GM21723 (cell line): Measurements from ENCODE around the gene SMIM32.
A peak's percentile ranks its signal among the peaks of the same experiment; 100 is the strongest.

Experiments used
- ATAC-seq: cut with Tn5 transposase; IDR thresholded peaks from one replicate; pipeline ENCODE4 v1.9.1; 2021; ENCODE audit warnings: mild to moderate bottlenecking, moderate library complexity; ENCODE audit not compliant: unreplicated experiment

The SMIM32 gene

DNA sequence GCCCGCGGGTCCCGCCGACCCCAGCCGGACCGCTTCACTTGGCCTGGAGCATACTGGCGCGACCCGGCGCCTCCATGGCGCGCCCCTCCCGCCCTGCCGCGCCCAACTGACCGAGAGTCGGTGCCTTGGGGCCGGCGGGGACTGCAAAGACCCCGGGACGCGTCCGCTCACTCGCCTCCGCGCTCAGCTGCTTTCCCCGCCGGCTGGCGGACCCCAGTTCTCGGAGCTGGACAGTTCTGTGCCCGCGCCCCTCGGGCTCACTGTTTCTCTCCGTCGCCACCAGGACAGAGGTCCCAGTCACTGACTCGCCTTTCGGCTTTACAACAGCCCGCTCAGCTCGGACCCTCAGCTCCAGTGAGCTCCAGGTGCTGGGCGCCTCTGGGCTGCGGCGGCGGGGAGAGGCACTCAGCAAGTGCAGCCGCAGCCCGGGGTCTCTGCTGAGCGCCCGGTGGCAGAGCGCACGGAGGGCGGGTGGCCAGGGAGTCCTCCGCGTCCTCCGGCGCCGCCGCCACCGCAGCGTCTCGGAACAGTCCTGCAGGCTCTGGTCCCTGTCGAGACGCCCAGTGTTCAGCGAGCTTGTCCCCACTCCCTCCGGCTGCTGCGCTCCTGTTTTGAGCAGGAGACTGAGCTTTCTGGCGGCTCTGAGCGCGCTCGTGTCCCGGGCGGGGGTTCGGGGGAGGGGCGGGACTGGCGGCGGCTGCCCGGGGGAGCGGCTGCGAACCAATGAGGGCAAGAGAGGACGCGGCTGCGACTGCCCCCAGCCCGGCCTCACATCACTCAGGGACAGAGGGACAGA lies at the start of gene SMIM32:
Gene SMIM32 (minus strand): TSS at position 637 of the 796 bp plus-strand sequence. CDS start 638 bp downstream, outside the sequence.
- ATAC-seq, result no peak

DNA sequence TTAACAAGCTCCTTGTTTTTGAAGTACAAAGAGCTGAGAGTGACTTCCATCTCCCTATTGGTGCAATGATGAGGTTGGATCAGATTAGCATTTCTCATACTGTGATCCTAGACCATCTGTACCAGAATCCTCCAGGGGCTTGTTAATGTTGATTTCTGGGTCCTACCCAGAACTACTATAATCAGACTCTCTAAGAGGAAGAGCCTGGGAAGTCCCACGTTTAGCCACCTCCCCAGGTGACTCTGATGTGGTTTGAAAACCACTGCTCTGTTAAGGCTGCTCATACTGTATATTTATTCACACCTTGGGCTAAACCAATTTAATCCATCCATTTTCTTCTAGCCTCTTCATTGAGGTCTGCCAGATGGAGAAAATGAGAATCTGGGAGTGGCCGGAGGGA lies 49.6 kb upstream of the SMIM32 start:
- ATAC-seq, result peak; percentile 75

DNA sequence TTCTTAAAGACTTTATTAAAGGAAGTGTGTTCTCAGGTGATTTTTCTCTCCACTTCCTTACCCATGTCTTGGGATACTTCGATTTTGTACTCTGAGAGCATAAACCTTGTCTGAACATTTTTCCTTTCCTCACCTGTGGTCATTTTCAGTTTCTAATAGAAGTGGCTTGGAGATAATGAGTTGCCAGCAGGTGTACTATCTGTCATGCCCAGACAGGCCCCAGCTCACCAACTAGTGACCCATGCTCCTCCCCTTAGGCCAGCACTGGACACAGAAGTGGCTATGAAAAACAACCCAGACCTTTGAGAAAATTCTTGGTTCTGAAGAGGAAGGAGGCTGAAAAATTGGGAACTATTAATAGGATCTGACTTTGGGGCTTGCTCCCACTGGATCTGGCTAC lies 49.2 kb upstream of the SMIM32 start:
- peak; percentile 50 for ATAC-seq

DNA sequence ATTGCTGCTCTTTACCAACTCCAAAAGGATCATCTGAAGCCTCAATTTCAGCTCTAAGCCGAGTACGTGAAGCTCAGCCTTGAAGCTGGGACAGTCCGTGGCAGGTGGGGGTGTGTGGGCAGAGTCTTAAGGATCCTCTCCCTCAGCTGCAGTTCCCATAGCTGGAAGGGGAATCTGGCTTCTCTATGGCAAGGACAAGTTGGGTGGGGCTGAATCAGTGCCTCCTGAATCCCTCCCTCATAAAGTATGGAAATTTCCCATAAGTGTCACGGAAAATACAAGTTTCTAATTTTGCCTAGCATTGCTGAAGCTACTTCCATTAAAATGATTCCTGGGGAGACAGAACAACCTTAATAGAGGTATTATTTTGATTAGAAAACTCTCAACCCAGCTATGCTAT lies 47.9 kb upstream of the SMIM32 start:
- no peak for ATAC-seq

DNA sequence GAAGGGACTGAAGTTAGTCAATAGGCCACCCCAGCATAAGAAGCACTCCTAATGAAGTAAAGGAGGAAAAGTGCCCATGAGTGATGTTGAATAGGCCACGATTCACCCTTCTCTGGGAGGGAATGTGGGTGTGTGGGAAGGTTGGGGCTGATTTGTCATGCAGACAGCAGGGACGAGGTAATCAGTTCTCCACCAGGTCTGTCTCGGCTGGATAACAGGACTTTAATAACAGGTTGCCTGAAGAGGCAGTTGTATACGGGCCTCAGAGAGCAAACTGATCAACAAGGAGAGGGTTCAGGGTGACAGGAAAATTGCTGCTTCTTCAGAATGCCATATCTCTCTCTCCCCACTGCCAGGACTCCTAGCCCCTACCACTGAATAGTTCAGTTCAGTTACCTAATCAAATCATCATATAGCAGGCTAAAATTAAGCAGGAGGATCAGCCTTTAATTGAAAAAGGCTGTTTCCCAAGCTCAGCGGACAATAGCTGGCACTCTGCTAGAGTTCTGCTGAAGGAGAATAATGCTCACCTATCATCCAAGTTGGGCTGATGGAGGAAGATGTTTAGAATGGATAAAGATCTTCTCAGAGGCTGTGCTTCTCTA lies 43.6 kb upstream of the SMIM32 start:
- no peak for ATAC-seq

DNA sequence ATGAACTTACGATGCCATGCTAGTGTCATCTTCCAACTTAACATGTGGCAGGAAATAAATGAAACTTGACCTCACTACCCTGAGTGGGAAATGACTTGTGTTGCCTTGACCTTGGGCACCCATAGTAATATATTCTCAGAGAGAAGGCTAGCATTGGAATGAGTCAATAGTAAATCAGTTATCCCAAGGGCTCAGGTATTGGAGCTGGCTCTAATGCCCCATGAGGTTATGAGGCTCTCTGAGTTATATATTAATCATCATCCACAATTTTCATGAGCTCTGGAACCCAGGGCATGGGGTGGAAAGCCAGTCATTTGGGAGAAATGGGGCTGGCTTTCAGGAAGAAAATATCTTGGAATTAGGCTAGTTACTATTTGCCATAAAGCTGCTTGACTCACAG lies 42.4 kb upstream of the SMIM32 start:
- no peak for ATAC-seq

DNA sequence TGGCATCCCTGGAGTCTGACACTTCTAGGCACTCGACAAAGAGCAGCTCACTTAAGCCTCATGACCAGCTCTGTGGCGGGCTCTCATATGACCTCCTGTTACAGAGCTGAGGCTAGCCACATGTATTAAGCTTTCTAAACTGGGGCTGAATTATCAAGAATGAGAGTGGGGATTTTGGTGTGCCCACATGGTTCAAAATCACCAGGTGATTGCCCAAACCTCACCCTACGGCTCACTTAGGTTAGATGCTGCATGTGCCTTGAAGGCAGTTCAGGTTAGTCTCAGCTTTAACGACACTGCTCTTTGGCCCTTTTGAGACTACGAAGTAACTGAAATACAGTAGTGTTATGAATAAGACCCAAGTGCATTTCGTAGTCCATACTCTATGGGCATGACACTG lies 39.4 kb upstream of the SMIM32 start:
- peak; percentile 78 for ATAC-seq

DNA sequence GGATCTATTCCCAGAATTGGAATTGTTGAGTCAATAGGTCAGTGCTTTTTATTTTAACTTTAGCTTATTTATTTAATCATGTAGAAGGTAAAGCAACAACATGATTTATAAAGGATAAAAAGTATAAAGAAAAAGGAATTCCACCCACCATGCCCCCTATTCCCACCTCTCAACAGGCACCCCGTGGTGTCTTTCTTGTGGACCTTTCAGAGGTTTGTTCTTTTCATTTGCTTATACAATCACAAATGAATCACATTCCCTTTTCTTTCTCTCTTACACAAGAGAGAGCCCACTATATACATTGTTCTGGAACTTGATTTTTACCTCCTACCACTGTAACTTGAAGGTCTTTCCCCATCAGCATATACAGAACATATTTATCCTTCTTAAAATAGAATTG lies 37.2 kb upstream of the SMIM32 start:
- no peak for ATAC-seq

DNA sequence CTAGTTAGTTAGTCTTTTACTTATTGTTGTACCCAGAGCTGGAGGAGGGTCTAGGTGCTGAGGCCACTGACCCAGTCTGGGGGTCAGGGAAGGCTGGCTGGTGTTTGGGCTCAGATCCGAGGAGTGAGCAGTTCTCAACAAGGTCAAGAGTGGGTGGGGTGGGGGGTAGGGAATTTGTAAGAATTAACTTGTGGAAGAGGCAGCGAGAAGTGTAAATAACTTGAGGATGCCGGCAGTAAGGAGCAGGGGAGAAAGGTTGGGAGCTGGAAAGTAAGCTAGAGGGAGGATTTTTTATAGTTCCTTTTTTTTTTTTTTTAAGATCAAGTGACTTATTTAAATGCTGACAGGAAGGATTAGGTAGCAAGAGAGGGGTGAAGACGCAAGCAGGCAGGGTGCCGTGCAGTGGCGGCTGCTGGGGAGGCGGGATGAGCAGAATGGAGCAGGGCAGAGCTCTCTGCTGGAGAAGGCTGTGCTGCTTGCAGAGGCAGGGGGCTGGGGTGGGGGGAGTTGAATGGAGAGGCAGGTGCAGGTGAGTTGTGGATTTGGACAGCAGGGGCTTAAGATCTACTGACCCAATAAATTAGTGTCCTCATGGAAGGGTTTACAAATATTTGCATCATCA lies 35.3 kb upstream of the SMIM32 start:
- no peak for ATAC-seq

DNA sequence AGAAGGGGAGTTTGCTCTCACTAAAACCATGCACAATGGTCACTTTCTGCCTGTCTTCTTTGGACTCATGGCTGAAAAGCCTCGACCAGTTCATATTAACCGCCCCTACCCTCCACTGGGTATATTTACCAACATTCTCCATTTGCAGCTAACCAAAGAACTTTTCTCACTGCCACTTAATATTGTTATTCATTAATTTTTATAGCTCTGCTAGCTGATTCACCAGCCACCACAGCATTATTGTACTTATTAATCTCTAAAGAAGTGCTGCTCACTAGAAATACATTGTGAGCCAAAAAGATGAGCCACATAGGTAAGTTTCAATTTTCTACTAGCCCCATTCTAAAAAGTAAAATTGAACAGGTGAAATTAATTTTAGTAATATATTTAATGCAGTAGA lies 33.4 kb upstream of the SMIM32 start:
- no peak for ATAC-seq

DNA sequence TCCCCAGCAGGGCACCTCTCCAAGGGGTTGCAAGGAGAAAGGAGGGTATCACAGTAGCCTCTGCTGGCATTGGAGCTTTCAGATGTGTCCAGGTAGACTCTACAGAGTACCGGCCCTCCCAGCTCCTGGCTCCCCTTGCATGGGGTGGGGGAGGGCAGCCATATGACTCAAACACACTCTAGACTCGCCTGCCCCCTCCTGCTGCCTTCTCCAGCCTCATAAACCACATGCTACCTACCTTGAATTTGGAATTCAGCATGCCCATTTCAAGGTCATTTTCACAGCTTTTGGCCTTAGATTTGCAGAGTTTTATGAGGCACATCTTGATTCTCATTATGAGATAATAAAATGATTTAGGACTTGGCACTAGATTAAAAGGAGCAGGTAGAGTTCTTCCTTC lies 32.8 kb upstream of the SMIM32 start:
- no peak for ATAC-seq

DNA sequence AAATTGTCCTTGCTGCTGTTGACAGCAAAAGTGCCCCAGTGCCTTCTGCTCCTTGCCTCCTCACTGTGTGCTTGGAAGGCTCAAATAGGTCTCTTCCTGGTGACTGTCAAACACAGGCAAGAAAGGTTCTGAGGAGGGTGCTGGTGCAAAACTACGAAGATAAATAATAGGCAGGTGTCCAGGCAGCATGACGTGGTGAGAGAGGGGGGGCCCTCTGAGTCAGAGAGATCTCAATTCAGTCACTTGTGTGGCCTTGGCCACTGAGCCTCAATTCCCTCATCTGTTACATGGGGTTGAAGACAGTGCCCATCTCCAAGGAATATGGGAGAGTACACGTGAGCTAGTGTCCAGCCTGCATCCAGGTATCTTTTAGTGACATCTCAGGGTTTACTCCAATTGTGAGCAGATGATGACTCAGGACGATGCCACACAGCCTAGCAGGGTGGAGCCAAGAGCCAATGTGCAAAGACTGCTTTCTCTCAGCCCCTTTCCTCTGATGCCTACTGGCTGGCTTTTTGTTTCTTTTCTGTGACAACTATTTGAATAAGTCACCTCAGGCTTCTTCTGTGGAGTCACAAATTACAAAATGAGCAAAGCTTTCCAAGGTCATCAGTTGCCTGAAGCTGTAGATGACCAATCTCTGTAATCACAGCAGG lies 29.7 kb upstream of the SMIM32 start:
- ATAC-seq, result no peak

DNA sequence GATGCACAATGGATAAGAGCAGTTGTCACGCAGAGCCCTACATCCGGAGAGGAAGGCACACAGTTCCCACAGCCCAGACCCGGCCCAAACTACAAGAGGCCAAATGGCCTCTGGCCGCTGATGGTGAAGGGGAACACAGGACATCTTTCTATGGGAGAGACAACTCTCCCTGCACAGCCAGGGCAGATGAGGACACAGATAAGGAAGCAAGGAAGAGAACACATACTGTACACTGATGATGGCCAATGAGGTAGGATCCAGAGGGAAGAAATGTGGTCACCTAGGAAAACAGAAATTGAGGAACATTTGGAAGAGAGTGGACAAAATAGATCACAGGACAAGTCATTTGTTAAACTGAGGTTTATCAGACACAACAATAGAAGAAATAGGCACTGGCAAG lies 28.4 kb upstream of the SMIM32 start:
- no peak for ATAC-seq

DNA sequence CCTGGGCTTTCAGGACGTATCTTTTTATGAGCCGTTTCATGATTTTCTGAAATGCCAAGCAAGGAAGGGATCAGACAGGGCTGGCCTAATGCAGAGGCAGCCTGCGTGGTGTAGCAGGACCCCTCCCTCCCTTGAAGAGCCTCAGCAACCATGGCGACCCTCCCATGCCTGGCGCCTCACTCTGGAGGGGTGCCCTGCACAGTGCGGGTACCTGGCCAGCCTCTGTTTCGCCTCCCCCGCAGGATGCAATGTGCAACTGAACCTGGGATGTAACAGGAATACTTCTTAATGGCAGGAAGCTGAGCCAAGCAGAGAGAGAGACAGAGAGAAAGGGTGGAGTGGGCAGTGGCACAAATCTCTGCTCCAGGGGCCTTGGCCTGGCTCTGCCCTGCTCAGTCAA lies 23.3 kb upstream of the SMIM32 start:
- no peak for ATAC-seq

DNA sequence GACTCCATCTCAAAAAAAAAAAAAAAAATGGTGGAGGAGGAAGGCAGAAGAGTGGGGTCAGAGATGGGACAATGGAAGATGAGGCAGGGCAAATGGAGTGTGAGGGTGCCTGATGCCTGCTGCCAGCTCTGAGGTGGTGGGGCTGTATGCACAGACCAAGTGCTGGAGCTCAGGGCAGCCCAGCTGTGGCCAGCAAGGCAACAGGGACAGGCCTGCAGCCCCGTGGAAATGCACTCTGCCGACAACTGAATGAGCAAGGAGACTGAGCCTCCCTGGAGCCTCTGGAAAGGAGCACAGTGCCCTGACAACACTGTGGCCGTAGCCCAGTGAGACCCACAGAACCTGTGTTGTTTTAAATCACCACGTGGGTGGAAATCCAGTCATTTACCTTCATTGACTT lies 22.9 kb upstream of the SMIM32 start:
- ATAC-seq, result no peak

DNA sequence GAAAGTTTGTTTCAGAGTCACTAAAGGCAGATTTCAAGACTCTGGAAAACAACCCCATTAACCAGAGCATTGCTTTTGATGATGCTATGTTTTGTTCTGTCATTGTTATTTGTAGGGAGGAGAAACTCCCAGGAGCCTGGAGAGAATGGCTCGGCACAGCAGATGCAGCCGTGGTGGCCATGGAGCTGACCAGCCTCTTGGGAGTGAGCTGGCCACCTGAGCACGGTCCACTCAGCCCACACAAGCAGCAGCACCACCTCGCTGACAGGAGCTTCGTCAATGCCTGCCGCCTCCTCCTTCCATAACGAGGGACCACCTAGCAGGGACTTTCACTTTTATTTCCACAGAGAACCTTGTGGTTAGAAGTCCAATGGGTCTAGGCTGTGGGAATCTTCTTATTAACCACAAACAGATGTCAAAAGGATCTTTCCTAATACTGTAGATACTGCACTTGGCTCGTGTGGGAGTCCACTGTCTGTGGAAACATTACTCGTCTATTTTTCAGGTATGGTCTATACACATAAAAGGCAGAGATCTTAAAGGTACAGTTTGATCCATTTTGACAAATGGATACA lies 21.0 kb upstream of the SMIM32 start:
- no peak for ATAC-seq

DNA sequence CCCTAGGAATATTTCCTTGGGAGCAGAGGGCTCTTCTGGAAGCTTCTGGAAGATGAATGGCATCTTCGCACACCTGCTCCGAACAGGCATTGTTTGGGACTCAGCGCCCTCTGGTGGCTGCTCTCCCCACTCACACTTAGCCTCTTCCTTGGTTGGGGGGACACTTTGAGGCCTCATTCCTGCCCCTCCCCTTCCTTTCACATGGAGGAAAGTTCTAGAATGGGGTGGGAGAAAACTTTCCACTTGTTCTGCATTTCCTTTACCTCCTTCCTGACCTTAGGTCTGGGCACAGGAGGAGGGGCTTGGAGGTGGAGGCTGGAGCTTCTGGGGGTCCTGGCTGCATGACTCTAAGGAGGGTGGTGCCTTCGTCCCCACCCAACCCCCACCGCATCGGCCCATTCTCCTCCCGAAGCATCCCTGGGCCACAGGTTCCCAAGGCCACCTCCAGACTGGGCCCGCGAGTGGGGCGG lies 19.3 kb upstream of the SMIM32 start:
- peak; percentile 53 for ATAC-seq

DNA sequence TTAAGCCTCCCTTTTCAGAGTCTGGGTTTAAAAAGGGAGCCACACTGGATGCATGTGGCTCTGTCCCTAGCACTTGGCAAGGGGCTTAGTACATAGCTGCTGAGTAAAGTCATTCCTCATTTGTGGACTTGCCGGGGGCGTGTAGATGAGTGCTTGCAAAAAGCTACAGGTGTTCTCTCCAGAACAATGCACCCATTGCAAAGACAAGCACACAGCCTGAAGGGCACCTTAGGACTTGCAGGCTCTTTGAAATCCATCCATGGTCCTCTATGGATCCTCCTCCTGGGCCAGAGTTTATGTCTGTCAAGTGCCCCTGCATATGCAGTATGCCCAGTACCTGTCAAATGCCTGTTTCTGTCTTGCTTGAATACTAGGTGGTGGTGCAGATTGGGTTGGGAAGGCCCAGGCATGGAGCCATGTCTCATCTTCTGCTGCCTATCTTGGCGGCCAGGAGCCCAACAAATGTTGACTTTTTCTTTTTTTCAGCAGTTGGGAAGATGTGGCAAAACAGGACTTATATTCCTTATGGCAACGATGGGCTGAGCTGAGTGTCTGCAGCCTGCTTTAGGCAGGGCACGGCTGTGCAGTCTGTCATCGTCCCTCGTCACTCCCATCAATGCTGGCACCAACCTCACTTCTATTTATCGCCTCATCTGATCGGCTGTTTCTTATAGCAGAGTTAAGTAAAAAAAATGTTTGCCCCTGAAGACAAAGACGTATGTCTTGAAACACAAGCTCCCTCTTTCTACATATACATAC lies 18.5 kb upstream of the SMIM32 start:
- ATAC-seq, result no peak

DNA sequence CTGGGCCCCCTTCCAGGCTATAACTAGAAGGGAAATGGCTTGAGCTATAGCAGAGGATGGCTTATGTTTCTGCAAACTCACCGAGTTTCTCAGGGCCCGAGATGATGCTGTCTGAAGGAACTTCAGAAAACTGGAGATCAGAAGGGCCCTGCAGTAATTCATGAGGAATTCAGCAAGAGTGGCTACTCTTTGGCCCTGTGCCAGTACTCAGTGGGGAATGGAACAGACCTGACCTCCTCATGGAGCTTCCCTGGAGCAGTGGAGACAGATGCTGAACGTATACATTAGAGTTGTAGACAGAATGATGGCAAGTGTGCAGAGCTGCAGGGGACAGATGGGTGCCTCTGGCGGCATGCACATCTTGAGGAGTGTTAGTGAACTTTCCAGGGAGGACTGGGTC lies 17.3 kb upstream of the SMIM32 start:
- ATAC-seq, result no peak

DNA sequence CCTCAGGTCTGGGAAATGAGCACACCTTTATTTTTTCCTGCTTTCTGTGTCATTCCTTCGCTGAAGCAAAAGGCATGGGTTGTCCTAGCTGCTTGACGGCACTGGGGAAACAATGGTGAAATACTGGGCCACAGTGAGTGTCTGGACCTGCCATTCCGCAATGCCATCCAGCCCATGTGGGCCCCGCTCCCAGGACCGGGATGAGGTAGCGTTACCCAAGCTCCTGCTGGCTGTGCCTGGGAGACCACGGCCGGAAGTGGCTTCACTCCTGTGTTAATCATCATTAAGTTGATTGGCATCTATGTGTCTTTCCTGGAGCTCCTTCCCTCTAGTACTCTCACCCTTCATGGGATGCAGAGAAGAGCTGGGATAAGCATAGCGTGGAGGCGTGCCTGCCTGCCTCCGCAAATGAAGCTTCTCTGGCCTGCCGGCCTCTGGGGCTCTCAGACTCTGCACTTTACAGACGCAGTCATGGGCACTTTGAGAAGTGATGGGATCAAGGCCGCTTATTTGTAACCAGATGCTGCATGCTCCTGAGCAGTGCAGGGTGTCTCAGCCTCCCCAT lies 16.5 kb upstream of the SMIM32 start:
- ATAC-seq, result no peak
